ENCODE results near the gene NUP88. TPM values are rescaled to one million over a fixed set of nuclear protein-coding genes. Genes with fewer than 3 reads are reported as not detected.

NUP88 gene
- total RNA-seq, 1 experiment from 2014 or later, result 50.5 TPM

- intact Hi-C loops (cut with micrococcal nuclease; ENCODE audit: unreplicated experiment), result no loop called here
- DNase-seq (ENCODE audit: low read depth, low spot score) (no peak), ATAC-seq (no peak)
- no peak overlapping the region for H3K27ac ChIP-seq (ENCODE audit: low read length)
- BruUV-seq (replicated peaks), result no TSS peak
- no peaks in the 10 kb centered on the region for H3K9me3 ChIP-seq (ENCODE audit: control insufficient read depth, insufficient read depth, low read depth, low read length)
- no peaks in the 10 kb centered on the region for H3K27me3 ChIP-seq (ENCODE audit: control insufficient read depth, insufficient read depth, low read length)
- H3K4me1 ChIP-seq (ENCODE audit: control insufficient read depth, insufficient read depth, low read length), result no peaks in the 10 kb centered on the region
- in situ Hi-C loops (cut with HindIII; ENCODE audit: low pct_unique_long_range_greater_than_20kb, low sequenced_read_pairs), result no loop called here
- peaks cover 8% of the 10 kb centered on the region for H3K36me3 ChIP-seq (ENCODE audit: control insufficient read depth, insufficient read depth, low read length)
- CTCF ChIA-PET, result no interaction called here
- TF ChIP-seq SIN3A (IDR thresholded peaks at IDR 0.05; ENCODE audit: borderline replicate concordance, insufficient read depth, low read depth, low read length) (no peak), CTCF (IDR thresholded peaks at IDR 0.05) (no peak), POLR2AphosphoS5 (IDR thresholded peaks at IDR 0.05; ENCODE audit: low read depth, low read length) (no peak), TCF7L2 (IDR thresholded peaks at IDR 0.05; ENCODE audit: low read depth, low read length) (no peak)
- TF ChIP-seq, protein P1, sequence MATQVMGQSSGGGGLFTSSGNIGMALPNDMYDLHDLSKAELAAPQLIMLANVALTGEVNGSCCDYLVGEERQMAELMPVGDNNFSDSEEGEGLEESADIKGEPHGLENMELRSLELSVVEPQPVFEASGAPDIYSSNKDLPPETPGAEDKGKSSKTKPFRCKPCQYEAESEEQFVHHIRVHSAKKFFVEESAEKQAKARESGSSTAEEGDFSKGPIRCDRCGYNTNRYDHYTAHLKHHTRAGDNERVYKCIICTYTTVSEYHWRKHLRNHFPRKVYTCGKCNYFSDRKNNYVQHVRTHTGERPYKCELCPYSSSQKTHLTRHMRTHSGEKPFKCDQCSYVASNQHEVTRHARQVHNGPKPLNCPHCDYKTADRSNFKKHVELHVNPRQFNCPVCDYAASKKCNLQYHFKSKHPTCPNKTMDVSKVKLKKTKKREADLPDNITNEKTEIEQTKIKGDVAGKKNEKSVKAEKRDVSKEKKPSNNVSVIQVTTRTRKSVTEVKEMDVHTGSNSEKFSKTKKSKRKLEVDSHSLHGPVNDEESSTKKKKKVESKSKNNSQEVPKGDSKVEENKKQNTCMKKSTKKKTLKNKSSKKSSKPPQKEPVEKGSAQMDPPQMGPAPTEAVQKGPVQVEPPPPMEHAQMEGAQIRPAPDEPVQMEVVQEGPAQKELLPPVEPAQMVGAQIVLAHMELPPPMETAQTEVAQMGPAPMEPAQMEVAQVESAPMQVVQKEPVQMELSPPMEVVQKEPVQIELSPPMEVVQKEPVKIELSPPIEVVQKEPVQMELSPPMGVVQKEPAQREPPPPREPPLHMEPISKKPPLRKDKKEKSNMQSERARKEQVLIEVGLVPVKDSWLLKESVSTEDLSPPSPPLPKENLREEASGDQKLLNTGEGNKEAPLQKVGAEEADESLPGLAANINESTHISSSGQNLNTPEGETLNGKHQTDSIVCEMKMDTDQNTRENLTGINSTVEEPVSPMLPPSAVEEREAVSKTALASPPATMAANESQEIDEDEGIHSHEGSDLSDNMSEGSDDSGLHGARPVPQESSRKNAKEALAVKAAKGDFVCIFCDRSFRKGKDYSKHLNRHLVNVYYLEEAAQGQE (IDR thresholded peaks at IDR 0.05; ENCODE audit: insufficient read depth in 1 of 2, low read depth in 2 of 2, low read length in 1 of 2), result no peak
- no peak overlapping the region for H3K4me3 ChIP-seq (ENCODE audit: low read depth in 2 of 2, low read length in 2 of 2)
- POLR2A ChIA-PET, result no interaction called here
Observed at GRCh38 chr17:5354886-5355415, 64.5 kb downstream of the NUP88 start.

DNA sequence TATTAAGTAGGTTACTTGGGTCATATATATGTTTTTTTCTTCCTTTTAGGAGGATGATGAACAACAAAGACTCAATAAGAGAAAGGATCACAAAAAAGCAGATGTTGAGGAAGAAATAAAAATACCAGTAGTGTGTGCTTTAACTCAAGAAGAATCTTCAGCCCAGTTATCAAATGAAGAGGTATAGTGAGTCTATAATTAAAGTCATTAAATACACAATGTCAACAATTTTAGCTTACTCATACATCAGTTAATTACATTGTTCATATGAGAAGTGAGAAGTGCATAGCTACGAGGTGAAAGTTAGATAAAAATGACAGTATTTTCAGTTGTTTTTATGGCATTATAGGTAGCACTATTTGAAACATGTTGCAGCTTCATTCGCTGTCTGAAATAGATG, 65.2 kb downstream of the NUP88 start:
- H3K27me3 ChIP-seq (ENCODE audit: control insufficient read depth, insufficient read depth, low read length), result no peaks in the 10 kb centered on the region
- peaks cover 8% of the 10 kb centered on the region for H3K36me3 ChIP-seq (ENCODE audit: control insufficient read depth, insufficient read depth, low read length)
- POLR2A ChIA-PET, result no interaction called here
- BruUV-seq (replicated peaks), result no TSS peak
- no peaks in the 10 kb centered on the region for H3K4me1 ChIP-seq (ENCODE audit: control insufficient read depth, insufficient read depth, low read length)
- H3K4me3 ChIP-seq (ENCODE audit: low read depth in 2 of 2, low read length in 2 of 2), result no peak overlapping the region
- in situ Hi-C loops (cut with HindIII; ENCODE audit: low pct_unique_long_range_greater_than_20kb, low sequenced_read_pairs), result no loop called here
- no peaks in the 10 kb centered on the region for H3K9me3 ChIP-seq (ENCODE audit: control insufficient read depth, insufficient read depth, low read depth, low read length)
- TF ChIP-seq SIN3A (IDR thresholded peaks at IDR 0.05; ENCODE audit: borderline replicate concordance, insufficient read depth, low read depth, low read length) (no peak), CTCF (IDR thresholded peaks at IDR 0.05) (no peak), POLR2AphosphoS5 (IDR thresholded peaks at IDR 0.05; ENCODE audit: low read depth, low read length) (no peak), TCF7L2 (IDR thresholded peaks at IDR 0.05; ENCODE audit: low read depth, low read length) (no peak)
- TF ChIP-seq, protein P1 (IDR thresholded peaks at IDR 0.05; ENCODE audit: insufficient read depth in 1 of 2, low read depth in 2 of 2, low read length in 1 of 2), result no peak
- ATAC-seq, result no peak
- CTCF ChIA-PET, result no interaction called here
- no peak overlapping the region for H3K27ac ChIP-seq (ENCODE audit: low read length)
- intact Hi-C loops (cut with micrococcal nuclease; ENCODE audit: unreplicated experiment), result no loop called here
- DNase-seq (ENCODE audit: low read depth, low spot score), result no peak

All from Panc1 (cell line).